ENCODE data around the gene CA14.
"Not testable (repeated sequence)": the region's sequence is repeated elsewhere in the genome, so short reads cannot be mapped to it uniquely, and the experiment has no call there.

Gene CA14

GRCh38 chr1:150271291-150271959, 13.9 kb downstream of the CA14 start:
- in situ Hi-C loops (cut with MboI; ENCODE audit: low sequenced_read_pairs): loop anchor here (25.0 kb wide), 1 partner anchor 266 kb away; the partner anchor contains the start of gene ADAMTSL4

- in situ Hi-C loops (cut with MboI; ENCODE audit: low sequenced_read_pairs): loop anchor here (25.0 kb wide), 1 partner anchor 264 kb away; the partner anchor contains the start of gene ADAMTSL4
Measured at GRCh38 chr1:150273311-150273710, 15.7 kb downstream of the CA14 start.

GRCh38 chr1:150280138-150280707, 22.6 kb downstream of the CA14 start:
- in situ Hi-C loops (cut with MboI; ENCODE audit: low sequenced_read_pairs): no loop called here

- in situ Hi-C loops (cut with MboI; ENCODE audit: low sequenced_read_pairs): no loop called here
Measured at GRCh38 chr1:150281221-150281757, 23.7 kb downstream of the CA14 start.

- in situ Hi-C loops (cut with MboI; ENCODE audit: low sequenced_read_pairs): no loop called here
Measured at GRCh38 chr1:150281758-150282557, 24.4 kb downstream of the CA14 start, which contains the start of gene CIART. TSS of gene CIART (plus strand) at chr1:150282554. CDS start at chr1:150283268, 714 bp downstream.

- in situ Hi-C loops (cut with MboI; ENCODE audit: low sequenced_read_pairs): no loop called here
Measured at GRCh38 chr1:150282558-150282958, 25.0 kb downstream of the CA14 start.

- in situ Hi-C loops (cut with MboI; ENCODE audit: low sequenced_read_pairs): no loop called here
Measured at GRCh38 chr1:150283260-150283659, 25.7 kb downstream of the CA14 start.

GRCh38 chr1:150288382-150288781, 30.8 kb downstream of the CA14 start:
- in situ Hi-C loops (cut with MboI; ENCODE audit: low sequenced_read_pairs): no loop called here

GRCh38 chr1:150288822-150289221, 31.2 kb downstream of the CA14 start:
- in situ Hi-C loops (cut with MboI; ENCODE audit: low sequenced_read_pairs): no loop called here

GRCh38 chr1:150293433-150294253, 36.1 kb downstream of the CA14 start, which contains the start of gene MRPS21:
TSS of gene MRPS21 (plus strand) at chr1:150293861. CDS start at chr1:150294367, 506 bp downstream.
- in situ Hi-C loops (cut with MboI; ENCODE audit: low sequenced_read_pairs): no loop called here

- in situ Hi-C loops (cut with MboI; ENCODE audit: low sequenced_read_pairs): no loop called here
Measured at GRCh38 chr1:150295476-150295875, 37.9 kb downstream of the CA14 start.

- in situ Hi-C loops (cut with MboI; ENCODE audit: low sequenced_read_pairs): no loop called here
Measured at GRCh38 chr1:150299716-150300115, 42.1 kb downstream of the CA14 start.

- in situ Hi-C loops (cut with MboI; ENCODE audit: low sequenced_read_pairs): no loop called here
Measured at GRCh38 chr1:150302338-150302737, 44.8 kb downstream of the CA14 start.

- in situ Hi-C loops (cut with MboI; ENCODE audit: low sequenced_read_pairs): no loop called here
Measured at GRCh38 chr1:150302902-150303301, 45.3 kb downstream of the CA14 start.

GRCh38 chr1:150308585-150308984, 51.0 kb downstream of the CA14 start:
- in situ Hi-C loops (cut with MboI; ENCODE audit: low sequenced_read_pairs): not testable (repeated sequence)

- in situ Hi-C loops (cut with MboI; ENCODE audit: low sequenced_read_pairs): no loop called here
Measured at GRCh38 chr1:150309758-150310508, 52.4 kb downstream of the CA14 start.

GRCh38 chr1:150311762-150312161, 54.2 kb downstream of the CA14 start:
- in situ Hi-C loops (cut with MboI; ENCODE audit: low sequenced_read_pairs): no loop called here

Data from HL-60/S4 treated with phorbol 12-myristate 13-acetate at 8.2 ng/mL for 4 days and 3 days (cell line).